WTC11 (cell line): Measurements from ENCODE around the gene HNRNPAB. TPM values are rescaled to one million over a fixed set of nuclear protein-coding genes. Genes with fewer than 3 reads are reported as not detected.
A peak's percentile ranks its signal among the peaks of the same experiment; 100 is the strongest.

Experiments
- ATAC-seq: fragments of 200-7000 bp; cut with Tn5 transposase; 2 replicates; pipeline ENCODE4 v1.10.0; 2021; ENCODE audit warnings: mild to moderate bottlenecking, moderate library complexity
- CTCF ChIA-PET: fragments of 300-600 bp; sonication (Branson Sonifier 250); formaldehyde crosslinking; loops from one replicate; lab custom pipeline; 2021; ENCODE audit warnings: antibody characterized with exemption; lab: Charles Lee
- POLR2A ChIA-PET: fragments of 350-600 bp; sonication (Branson Sonifier 250); formaldehyde crosslinking; loops from one replicate; lab custom pipeline; 2021; ENCODE audit warnings: antibody characterized with exemption; lab: Charles Lee
- DNase-seq: peaks from one replicate; pipeline ENCODE4 v3.0.0; 2021; ENCODE audit warnings: low spot score
- H3K27ac Mint-ChIP-seq: 2 replicates; pipeline ENCODE4 v1.8.0; 2021; ENCODE audit warnings: mixed read lengths
- H3K27me3 Mint-ChIP-seq: 2 replicates; pipeline ENCODE4 v1.8.0; 2021; ENCODE audit warnings: low read depth, mild to moderate bottlenecking, moderate library complexity, mixed read lengths
- H3K36me3 Mint-ChIP-seq: 2 replicates; pipeline ENCODE4 v1.8.0; 2021; ENCODE audit warnings: mixed read lengths
- H3K4me1 Mint-ChIP-seq: 2 replicates; pipeline ENCODE4 v1.8.0; 2022; ENCODE audit warnings: mixed read lengths
- H3K4me3 Mint-ChIP-seq: 2 replicates; pipeline ENCODE4 v1.8.0; 2021; ENCODE audit warnings: mild to moderate bottlenecking, moderate library complexity, mixed read lengths
- H3K9me3 Mint-ChIP-seq: 2 replicates; pipeline ENCODE4 v1.8.0; 2021; ENCODE audit warnings: mixed read lengths
- ATF1 ChIP-seq: sonication (generic); formaldehyde crosslinking; IDR thresholded peaks from 2 replicates; pipeline ENCODE4 v1.8.1; 2023; ENCODE audit warnings: mild to moderate bottlenecking, moderate library complexity, missing genetic modification reagents
- ATF3 ChIP-seq: sonication (generic); formaldehyde crosslinking; conservative IDR thresholded peaks from 2 replicates; pipeline ENCODE4 v1.8.1; 2022; ENCODE audit warnings: mild to moderate bottlenecking, missing genetic modification reagents
- CTCF ChIP-seq: fragments of 200-600 bp; IDR thresholded peaks from 2 replicates; pipeline ENCODE4 v1.8.0; 2022; ENCODE audit warnings: antibody characterized with exemption
- E2F5 ChIP-seq: sonication (generic); formaldehyde crosslinking; IDR thresholded peaks from 2 replicates; pipeline ENCODE4 v1.8.1; 2022; ENCODE audit warnings: mild to moderate bottlenecking, moderate library complexity, missing genetic modification reagents
- EMX1 ChIP-seq: fragments of 250-450 bp; sonication (Bioruptor Pico); IDR thresholded peaks from 2 replicates; pipeline ENCODE4 v1.8.0; 2021; ENCODE audit warnings: mild to moderate bottlenecking
- FOXK1 ChIP-seq: sonication (generic); formaldehyde crosslinking; IDR thresholded peaks from 2 replicates; pipeline ENCODE4 v1.8.0; 2022; ENCODE audit warnings: mild to moderate bottlenecking, moderate library complexity, missing genetic modification reagents
- GTF2I ChIP-seq: fragments of 250-450 bp; sonication (Bioruptor Pico); conservative IDR thresholded peaks from 2 replicates; pipeline ENCODE4 v1.4.0; 2021; ENCODE audit warnings: mild to moderate bottlenecking
- JUN ChIP-seq: sonication (generic); formaldehyde crosslinking; IDR thresholded peaks from 2 replicates; pipeline ENCODE4 v1.8.0; 2023; ENCODE audit warnings: mild to moderate bottlenecking, missing genetic modification reagents
- PRRX2 ChIP-seq: fragments of 250-450 bp; sonication (Bioruptor Pico); IDR thresholded peaks from 2 replicates; pipeline ENCODE4 v1.8.0; 2021; ENCODE audit warnings: mild to moderate bottlenecking
- RELA ChIP-seq: sonication (generic); formaldehyde crosslinking; IDR thresholded peaks from 2 replicates; pipeline ENCODE4 v1.8.1; 2022; ENCODE audit warnings: missing genetic modification reagents, mild to moderate bottlenecking, borderline replicate concordance
- TEAD4 ChIP-seq: sonication (generic); formaldehyde crosslinking; IDR thresholded peaks from 2 replicates; pipeline ENCODE4 v1.8.0; 2022; ENCODE audit warnings: mild to moderate bottlenecking, missing genetic modification reagents
- ZNF121 ChIP-seq: sonication (generic); formaldehyde crosslinking; IDR thresholded peaks from 2 replicates; pipeline ENCODE4 v1.8.0; 2023; ENCODE audit warnings: missing genetic modification reagents
- ZNF219 ChIP-seq: sonication (generic); formaldehyde crosslinking; IDR thresholded peaks from 2 replicates; pipeline ENCODE4 v1.8.0; 2023; ENCODE audit warnings: missing genetic modification reagents, mild to moderate bottlenecking, borderline replicate concordance
- ZNF416 ChIP-seq: fragments of 250-450 bp; sonication (Bioruptor Pico); IDR thresholded peaks from 2 replicates; pipeline ENCODE4 v1.9.0; 2021; ENCODE audit warnings: mild to moderate bottlenecking, inconsistent platforms
- ZNF423 ChIP-seq: fragments of 250-450 bp; sonication (Bioruptor Pico); IDR thresholded peaks from 2 replicates; pipeline ENCODE4 v2.1.2; 2022; ENCODE audit warnings: mild to moderate bottlenecking, moderate library complexity
- ZNF671 ChIP-seq: fragments of 250-450 bp; sonication (Bioruptor Pico); IDR thresholded peaks from 2 replicates; pipeline ENCODE4 v1.8.0; 2021; ENCODE audit warnings: mild to moderate bottlenecking
- total RNA-seq: library from RNA; stranded (reverse); gene quantifications from 3 replicates; pipeline ENCODE4 v1.2.3, GENCODE V29; 2021
- TF ChIP-seq, protein P1 (sequence below): fragments of 250-450 bp; sonication (Bioruptor Pico); IDR thresholded peaks from 2 replicates; pipeline ENCODE4 v1.8.0; 2021; ENCODE audit warnings: mild to moderate bottlenecking
- TF ChIP-seq, protein P2 (sequence below): fragments of 250-450 bp; sonication (Bioruptor Pico); IDR thresholded peaks from 2 replicates; pipeline ENCODE4 v1.9.0; 2021; ENCODE audit warnings: moderate library complexity, mild to moderate bottlenecking, inconsistent platforms, borderline replicate concordance
- TF ChIP-seq, protein P3 (sequence below): sonication (generic); formaldehyde crosslinking; IDR thresholded peaks from 2 replicates; pipeline ENCODE4 v1.8.1; 2023; ENCODE audit warnings: mild to moderate bottlenecking, missing genetic modification reagents, moderate library complexity
- TF ChIP-seq, protein P4 (sequence below): sonication (generic); formaldehyde crosslinking; conservative IDR thresholded peaks from 2 replicates; pipeline ENCODE4 v1.8.1; 2023; ENCODE audit warnings: mild to moderate bottlenecking, low read depth, missing genetic modification reagents, moderate library complexity

HNRNPAB gene
- total RNA-seq, 1 experiment from 2014 or later: 457 TPM

DNA sequence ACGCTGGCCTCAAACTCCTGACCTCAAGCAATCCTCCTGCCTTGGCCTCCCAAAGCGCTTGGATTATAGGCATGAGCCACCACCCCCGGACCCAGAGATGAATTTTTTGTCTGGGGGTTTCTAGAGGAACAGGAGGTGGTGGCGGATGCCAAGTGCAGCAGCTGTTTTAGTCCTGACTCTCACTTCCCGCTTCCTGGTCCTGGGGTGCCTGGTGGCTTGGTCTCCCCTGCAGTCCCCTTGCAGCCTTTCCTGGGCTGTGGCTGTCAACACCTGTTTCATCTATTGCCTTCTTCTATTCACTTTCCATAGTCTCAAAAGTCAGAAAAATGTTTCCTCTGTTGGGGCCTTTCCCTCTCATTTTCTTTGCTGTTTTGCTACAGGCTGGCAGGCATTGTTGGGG is 44.2 kb upstream of the HNRNPAB start:
- TF ChIP-seq EMX1: no peak
- no peaks in the 10 kb centered on the region for H3K36me3 Mint-ChIP-seq
- peaks cover 20% of the 10 kb centered on the region for H3K27me3 Mint-ChIP-seq
- ChIA-PET POLR2A (no interaction called here), CTCF (interaction anchor here (1.1 kb wide), 1 partner anchor 85 kb away, joined by 3 read pairs; no protein-coding TSS in a partner anchor)
- no peak for ATAC-seq
- H3K9me3 Mint-ChIP-seq: no peaks in the 10 kb centered on the region
- H3K4me3 Mint-ChIP-seq: no peak overlapping the region
- H3K4me1 Mint-ChIP-seq: peaks cover 10% of the 10 kb centered on the region
- H3K27ac Mint-ChIP-seq: no peak overlapping the region
- DNase-seq: no peak

DNA sequence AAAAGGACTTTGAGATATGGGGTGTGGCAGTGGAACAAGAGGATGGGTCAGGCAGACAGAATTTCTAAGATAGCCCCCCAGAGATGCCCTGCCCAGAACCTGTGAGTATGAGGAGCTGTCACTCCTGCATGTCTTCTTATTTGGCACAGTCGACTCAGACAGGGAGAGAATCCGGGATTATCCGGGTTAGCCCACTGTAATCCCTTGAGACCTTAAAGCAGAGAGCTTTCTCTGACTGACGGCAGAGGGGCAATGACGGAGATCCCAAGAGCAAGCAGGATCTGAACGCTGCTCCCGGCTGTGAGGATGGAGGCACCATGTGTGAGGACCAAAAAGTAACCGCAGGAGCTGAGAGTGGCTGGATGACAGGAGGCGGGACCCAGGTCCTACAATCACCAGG is 41.9 kb upstream of the HNRNPAB start:
- H3K9me3 Mint-ChIP-seq: no peaks in the 10 kb centered on the region
- H3K27me3 Mint-ChIP-seq: peaks cover 20% of the 10 kb centered on the region
- CTCF ChIA-PET: interaction anchor here (0.9 to 1.7 kb wide), 2 partner anchors 86 to 87 kb away, joined by 3 to 9 read pairs; no protein-coding TSS in a partner anchor
- H3K36me3 Mint-ChIP-seq: no peaks in the 10 kb centered on the region
- TF ChIP-seq ZNF423 (CRISPR knock-in tag) (no peak), JUN (no peak), RELA (CRISPR knock-in tag) (no peak), GTF2I (CRISPR knock-in tag) (no peak), ZNF671 (CRISPR knock-in tag) (no peak), PRRX2 (CRISPR knock-in tag) (no peak)
- POLR2A ChIA-PET: interaction anchor here (1.0 kb wide), 1 partner anchor 42 kb away, joined by 3 read pairs; the partner anchor contains the start of gene HNRNPAB
- H3K27ac Mint-ChIP-seq: no peak overlapping the region
- H3K4me1 Mint-ChIP-seq: peaks cover 10% of the 10 kb centered on the region
- no peak overlapping the region for H3K4me3 Mint-ChIP-seq
- ATAC-seq (no peak), DNase-seq (no peak)

DNA sequence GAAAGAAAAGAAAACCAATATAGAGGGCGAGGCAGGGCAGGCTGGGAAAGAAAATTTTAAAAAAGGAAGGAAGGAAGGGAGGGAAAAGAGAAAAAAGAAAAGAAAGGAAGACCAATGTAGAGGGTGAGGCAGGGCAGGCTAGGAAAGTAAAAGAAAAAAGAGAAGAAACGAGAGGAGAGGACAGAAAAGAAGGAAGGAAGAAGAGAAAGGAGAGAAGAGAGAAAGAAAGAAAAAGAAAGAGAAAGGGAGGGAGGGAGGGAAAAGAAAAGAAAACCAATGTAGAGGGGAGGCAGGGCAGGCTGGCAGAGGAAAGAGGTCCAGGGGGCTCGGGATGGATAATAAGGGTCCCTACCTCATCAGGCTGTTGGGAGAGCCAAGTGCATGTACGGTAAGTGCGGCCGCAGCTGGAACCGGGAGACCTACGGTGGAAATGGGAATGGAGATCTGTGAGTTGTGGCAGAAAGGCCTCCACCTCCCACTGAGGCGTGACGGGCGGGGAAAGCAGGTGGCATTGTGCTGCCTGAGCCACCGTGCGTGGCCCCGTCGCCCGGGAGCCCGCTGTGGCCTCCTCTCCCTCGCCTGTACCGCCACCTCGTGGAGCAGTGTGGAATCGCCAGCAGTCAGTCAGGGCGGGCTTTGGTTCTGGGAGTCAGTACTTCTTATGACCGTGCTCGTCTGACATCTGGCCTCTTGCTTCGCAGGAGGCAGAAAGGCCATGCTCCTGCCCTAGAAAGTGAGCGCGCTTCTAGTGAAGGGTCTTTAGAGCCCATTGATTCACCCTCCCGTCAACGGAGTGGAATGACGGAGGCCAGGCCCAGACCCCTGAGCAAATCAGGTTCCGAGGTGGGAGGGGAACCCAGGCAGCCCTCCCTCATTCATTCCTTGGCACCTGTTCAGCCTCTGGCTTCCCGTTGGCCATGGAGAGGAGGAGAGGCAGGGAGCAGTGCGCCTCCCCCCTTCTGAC is 40.3 kb upstream of the HNRNPAB start:
- Mint-ChIP-seq H3K27me3 (peaks cover 20% of the 10 kb centered on the region), H3K9me3 (no peaks in the 10 kb centered on the region), H3K27ac (peak overlapping the region; percentile 10), H3K4me3 (peak overlapping the region; percentile 62), H3K4me1 (peaks cover 10% of the 10 kb centered on the region), H3K36me3 (no peaks in the 10 kb centered on the region)
- ATAC-seq: peak; percentile 90
- peak; percentile 97 for DNase-seq
- CTCF ChIA-PET: interaction anchor here (0.6 to 0.9 kb wide), 4 partner anchors 11 to 427 kb away, joined by 3 to 4 read pairs (median 4); partner anchors contain the start of gene NHP2
- POLR2A ChIA-PET: no interaction called here
- TF ChIP-seq, protein P1, sequence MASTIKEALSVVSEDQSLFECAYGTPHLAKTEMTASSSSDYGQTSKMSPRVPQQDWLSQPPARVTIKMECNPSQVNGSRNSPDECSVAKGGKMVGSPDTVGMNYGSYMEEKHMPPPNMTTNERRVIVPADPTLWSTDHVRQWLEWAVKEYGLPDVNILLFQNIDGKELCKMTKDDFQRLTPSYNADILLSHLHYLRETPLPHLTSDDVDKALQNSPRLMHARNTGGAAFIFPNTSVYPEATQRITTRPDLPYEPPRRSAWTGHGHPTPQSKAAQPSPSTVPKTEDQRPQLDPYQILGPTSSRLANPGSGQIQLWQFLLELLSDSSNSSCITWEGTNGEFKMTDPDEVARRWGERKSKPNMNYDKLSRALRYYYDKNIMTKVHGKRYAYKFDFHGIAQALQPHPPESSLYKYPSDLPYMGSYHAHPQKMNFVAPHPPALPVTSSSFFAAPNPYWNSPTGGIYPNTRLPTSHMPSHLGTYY (CRISPR knock-in tag): no peak
- TF ChIP-seq ZNF121 (CRISPR knock-in tag) (peak; percentile 77), ZNF219 (CRISPR knock-in tag) (no peak), E2F5 (CRISPR knock-in tag) (no peak), PRRX2 (CRISPR knock-in tag) (no peak), TEAD4 (CRISPR knock-in tag) (no peak), ZNF416 (CRISPR knock-in tag) (no peak), CTCF (peak; percentile 94), FOXK1 (no peak), ATF1 (CRISPR knock-in tag) (no peak), JUN (no peak), ATF3 (CRISPR knock-in tag) (no peak)
- TF ChIP-seq, protein P2, sequence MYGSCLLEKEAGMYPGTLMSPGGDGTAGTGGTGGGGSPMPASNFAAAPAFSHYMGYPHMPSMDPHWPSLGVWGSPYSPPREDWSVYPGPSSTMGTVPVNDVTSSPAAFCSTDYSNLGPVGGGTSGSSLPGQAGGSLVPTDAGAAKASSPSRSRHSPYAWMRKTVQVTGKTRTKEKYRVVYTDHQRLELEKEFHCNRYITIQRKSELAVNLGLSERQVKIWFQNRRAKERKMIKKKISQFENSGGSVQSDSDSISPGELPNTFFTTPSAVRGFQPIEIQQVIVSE (CRISPR knock-in tag): no peak
- TF ChIP-seq, protein P3, sequence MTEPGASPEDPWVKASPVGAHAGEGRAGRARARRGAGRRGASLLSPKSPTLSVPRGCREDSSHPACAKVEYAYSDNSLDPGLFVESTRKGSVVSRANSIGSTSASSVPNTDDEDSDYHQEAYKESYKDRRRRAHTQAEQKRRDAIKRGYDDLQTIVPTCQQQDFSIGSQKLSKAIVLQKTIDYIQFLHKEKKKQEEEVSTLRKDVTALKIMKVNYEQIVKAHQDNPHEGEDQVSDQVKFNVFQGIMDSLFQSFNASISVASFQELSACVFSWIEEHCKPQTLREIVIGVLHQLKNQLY: no peak
- TF ChIP-seq, protein P4, sequence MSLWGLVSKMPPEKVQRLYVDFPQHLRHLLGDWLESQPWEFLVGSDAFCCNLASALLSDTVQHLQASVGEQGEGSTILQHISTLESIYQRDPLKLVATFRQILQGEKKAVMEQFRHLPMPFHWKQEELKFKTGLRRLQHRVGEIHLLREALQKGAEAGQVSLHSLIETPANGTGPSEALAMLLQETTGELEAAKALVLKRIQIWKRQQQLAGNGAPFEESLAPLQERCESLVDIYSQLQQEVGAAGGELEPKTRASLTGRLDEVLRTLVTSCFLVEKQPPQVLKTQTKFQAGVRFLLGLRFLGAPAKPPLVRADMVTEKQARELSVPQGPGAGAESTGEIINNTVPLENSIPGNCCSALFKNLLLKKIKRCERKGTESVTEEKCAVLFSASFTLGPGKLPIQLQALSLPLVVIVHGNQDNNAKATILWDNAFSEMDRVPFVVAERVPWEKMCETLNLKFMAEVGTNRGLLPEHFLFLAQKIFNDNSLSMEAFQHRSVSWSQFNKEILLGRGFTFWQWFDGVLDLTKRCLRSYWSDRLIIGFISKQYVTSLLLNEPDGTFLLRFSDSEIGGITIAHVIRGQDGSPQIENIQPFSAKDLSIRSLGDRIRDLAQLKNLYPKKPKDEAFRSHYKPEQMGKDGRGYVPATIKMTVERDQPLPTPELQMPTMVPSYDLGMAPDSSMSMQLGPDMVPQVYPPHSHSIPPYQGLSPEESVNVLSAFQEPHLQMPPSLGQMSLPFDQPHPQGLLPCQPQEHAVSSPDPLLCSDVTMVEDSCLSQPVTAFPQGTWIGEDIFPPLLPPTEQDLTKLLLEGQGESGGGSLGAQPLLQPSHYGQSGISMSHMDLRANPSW (CRISPR knock-in tag): no peak
